HepG2 (cell line): ENCODE measurements around the gene TROAP. TPM values are rescaled to one million over a fixed set of nuclear protein-coding genes. Genes with fewer than 3 reads are reported as not detected.

Experiments
- ATAC-seq: fragments of 200-7000 bp; cut with Tn5 transposase; 3 replicates; pipeline ENCODE4 v1.9.1; 2020; ENCODE audit warnings: mild to moderate bottlenecking, moderate library complexity
- BruUV-seq: library from RNA; stranded (reverse); fragments of 400-500 nt; replicated peaks from 2 replicates; lab custom pipeline; 2021; lab: Mats Ljungman, UMichigan
- CTCF ChIA-PET: fragments of 300-600 bp; formaldehyde crosslinking; extraction: SDS; loops from one replicate; lab custom pipeline; 2021; ENCODE audit warnings: low total read pairs, inconsistent platforms, low intra/inter-chr PET ratio; lab: Yijun Ruan, JAX
- POLR2A ChIA-PET: fragments of 350-600 bp; sonication (Branson Sonifier 250); formaldehyde crosslinking; loops from one replicate; lab custom pipeline; 2020; ENCODE audit warnings: antibody characterized with exemption, inconsistent platforms; lab: Yijun Ruan, JAX
- DNase-seq: peaks from one replicate; pipeline ENCODE4 v3.0.0-alpha.2; 2015; ENCODE audit warnings: low spot score
- FAIRE-seq: peaks from 3 replicates; lab custom pipeline; 2011; peaks lifted over from hg19 to GRCh38; lab: Jason Lieb, UNC
- H2AFZ ChIP-seq: one replicate; pipeline ENCODE4 v1.6.1; 2011; ENCODE audit warnings: low read length, inconsistent platforms
- H3K27ac ChIP-seq: fragments of 300-600 bp; 3 replicates; pipeline ENCODE4 v1.8.0; 2011; ENCODE audit warnings: mixed run types, mild to moderate bottlenecking, mixed read lengths, low read length, inconsistent platforms; ENCODE audit not compliant: insufficient read depth; ENCODE audit errors: extremely low read length
- H3K27me3 ChIP-seq, 2 experiments: fragments of 200-600 bp in 1 of 2; 2 replicates in 1 of 2; 3 replicates in 1 of 2; pipeline versions ENCODE4 v1.6.0 to v1.8.0; 2011; ENCODE audit warnings: low read length in 2 of 2, mild to moderate bottlenecking in 2 of 2, moderate library complexity in 2 of 2, inconsistent platforms in 1 of 2; ENCODE audit not compliant: insufficient read depth in 2 of 2, control insufficient read depth in 1 of 2
- H3K36me3 ChIP-seq, 2 experiments: fragments of 200-600 bp in 1 of 2; replicated peaks in 1 of 2; 2 replicates in 1 of 2; 3 replicates in 1 of 2; pipeline versions ENCODE4 v1.5.1 to v1.8.0; 2011; ENCODE audit warnings: low read length in 2 of 2, inconsistent platforms in 1 of 2; ENCODE audit not compliant: insufficient read depth in 2 of 2, control insufficient read depth in 1 of 2
- H3K4me1 ChIP-seq: 2 replicates; pipeline ENCODE4 v1.5.1; 2012; ENCODE audit warnings: low read length, inconsistent platforms; ENCODE audit not compliant: insufficient read depth
- H3K4me2 ChIP-seq: 2 replicates; pipeline ENCODE4 v1.6.0; 2011; ENCODE audit warnings: low read depth, low read length, inconsistent platforms
- H3K4me3 ChIP-seq, 3 experiments: fragments of 200-600 bp in 1 of 3; sonication (generic), shearing (Covaris generic) in 1 of 3; replicated peaks in 1 of 3; 2 replicates each; pipeline ENCODE4 v1.5.1; 2011 to 2016; ENCODE audit warnings: low read length in 3 of 3, inconsistent platforms in 2 of 3, low read depth in 2 of 3, mild to moderate bottlenecking in 2 of 3, control low read depth in 1 of 3, mixed read lengths in 1 of 3; ENCODE audit not compliant: insufficient read depth in 1 of 3
- H3K79me2 ChIP-seq: one replicate; pipeline ENCODE4 v1.6.1; 2011; ENCODE audit warnings: low read length, inconsistent platforms; ENCODE audit not compliant: insufficient read depth
- H3K9ac ChIP-seq: 2 replicates; pipeline ENCODE4 v1.6.0; 2011; ENCODE audit warnings: mild to moderate bottlenecking, low read depth, low read length, inconsistent platforms; ENCODE audit not compliant: insufficient read depth
- H3K9me3 ChIP-seq: 2 replicates; pipeline ENCODE4 v1.5.1; 2012; ENCODE audit warnings: mild to moderate bottlenecking, low read length
- H4K20me1 ChIP-seq: 2 replicates; pipeline ENCODE4 v1.6.0; 2011; ENCODE audit warnings: inconsistent platforms, mild to moderate bottlenecking, low read length, moderate library complexity; ENCODE audit not compliant: insufficient read depth
- AKAP8 ChIP-seq: sonication (generic); formaldehyde crosslinking; IDR thresholded peaks from 2 replicates; pipeline ENCODE4 v1.5.1; 2020; ENCODE audit warnings: mild to moderate bottlenecking, missing genetic modification reagents
- GLI4 ChIP-seq: sonication (generic); formaldehyde crosslinking; IDR thresholded peaks from 2 replicates; pipeline ENCODE4 v1.5.1; 2020; ENCODE audit warnings: missing genetic modification reagents, mild to moderate bottlenecking, moderate library complexity, borderline replicate concordance
- HNF4A ChIP-seq: sonication (generic); formaldehyde crosslinking; IDR thresholded peaks from 2 replicates; pipeline ENCODE4 v1.4.0; 2020; ENCODE audit warnings: missing genetic modification reagents
- NFE2L2 ChIP-seq: fragments of 150-350 bp; IDR thresholded peaks from 2 replicates; pipeline ENCODE4 v1.6.1; 2014; ENCODE audit warnings: low read length
- NFKBIZ ChIP-seq: IDR thresholded peaks from 2 replicates; pipeline ENCODE4 v1.6.1; 2018; ENCODE audit warnings: missing genetic modification reagents, missing compliant biosample characterization
- STAT5B ChIP-seq: sonication (generic); formaldehyde crosslinking; IDR thresholded peaks from 2 replicates; pipeline ENCODE4 v1.4.0; 2020; ENCODE audit warnings: missing genetic modification reagents
- THYN1 ChIP-seq: sonication (generic); formaldehyde crosslinking; IDR thresholded peaks from 2 replicates; pipeline ENCODE4 v1.8.1; 2023; ENCODE audit warnings: low read depth, mild to moderate bottlenecking, moderate library complexity, missing genetic modification reagents, borderline replicate concordance
- ZFP41 ChIP-seq: sonication (generic); formaldehyde crosslinking; IDR thresholded peaks from 2 replicates; pipeline ENCODE4 v1.4.0; 2020; ENCODE audit warnings: mild to moderate bottlenecking, missing genetic modification reagents, borderline replicate concordance
- ZMYM4 ChIP-seq: sonication (generic); formaldehyde crosslinking; IDR thresholded peaks from 2 replicates; pipeline ENCODE4 v1.8.1; 2023; ENCODE audit warnings: mild to moderate bottlenecking, missing genetic modification reagents
- ZNF205 ChIP-seq: IDR thresholded peaks from 2 replicates; pipeline ENCODE4 v1.6.1; 2018; ENCODE audit warnings: missing biosample characterization, missing genetic modification reagents
- ZNF563 ChIP-seq: sonication (generic); formaldehyde crosslinking; IDR thresholded peaks from 2 replicates; pipeline ENCODE4 v1.8.0; 2022; ENCODE audit warnings: mild to moderate bottlenecking, moderate library complexity, missing genetic modification reagents
- WGBS: methylation state at CpG from one replicate; pipeline ENCODE4 v1.1.6; 2017; ENCODE audit warnings: low lambda C conversion rate; 5-methylcytosine and 5-hydroxymethylcytosine counted together
- in situ Hi-C: cut with HindIII; loops from 2 replicates; pipeline ENCODE4 v1.10.0; 2017; ENCODE audit warnings: low pct_unique_long_range_greater_than_20kb; ENCODE audit not compliant: extremely low pct_ligation_motif_present
- intact Hi-C: fragments of 100-400 bp; cut with micrococcal nuclease; formaldehyde crosslinking; loops from one replicate; pipeline ENCODE4 v1.10.0; 2022; ENCODE audit not compliant: unreplicated experiment
- polyA plus RNA-seq, 8 experiments: library from polyadenylated mRNA; depleted of rRNA in 3 of 8; stranded (reverse) in 7 of 8; unstranded in 1 of 8; fragments of >200 nt; fragmentation: Illumina TruSeq in 4 of 8; extraction: Trizol in 4 of 8; gene quantifications; 2 replicates each; pipeline versions ENCODE4 v1.2.1 to v1.2.3, GENCODE V29; 2011 to 2016; ENCODE audit warnings: low read depth in 4 of 8, missing spikeins in 1 of 8, mixed read lengths in 1 of 8; ENCODE audit not compliant: insufficient read depth in 1 of 8
- total RNA-seq, 5 experiments: library from RNA; depleted of rRNA; stranded (reverse); fragments of >200 nt; fragmentation: Illumina TruSeq; extraction: Trizol; gene quantifications; 2 replicates each; pipeline ENCODE4 v1.2.3, GENCODE V29; 2016; ENCODE audit warnings: low read depth in 1 of 5
- TF ChIP-seq, protein P1 (sequence below): sonication (generic); formaldehyde crosslinking; IDR thresholded peaks from 2 replicates; pipeline ENCODE4 v1.5.0; 2020; ENCODE audit warnings: mild to moderate bottlenecking, missing genetic modification reagents
- TF ChIP-seq, protein P2 (sequence below): sonication (generic); formaldehyde crosslinking; IDR thresholded peaks from 2 replicates; pipeline ENCODE4 v1.4.0; 2020; ENCODE audit warnings: missing genetic modification reagents, borderline replicate concordance

TROAP gene
- total and polyA plus RNA-seq, 2 of the 13 experiments (the other 11 are each of a cell fraction or from before 2014, with no cell fraction given) = 22.5 to 30.9 TPM

DNA sequence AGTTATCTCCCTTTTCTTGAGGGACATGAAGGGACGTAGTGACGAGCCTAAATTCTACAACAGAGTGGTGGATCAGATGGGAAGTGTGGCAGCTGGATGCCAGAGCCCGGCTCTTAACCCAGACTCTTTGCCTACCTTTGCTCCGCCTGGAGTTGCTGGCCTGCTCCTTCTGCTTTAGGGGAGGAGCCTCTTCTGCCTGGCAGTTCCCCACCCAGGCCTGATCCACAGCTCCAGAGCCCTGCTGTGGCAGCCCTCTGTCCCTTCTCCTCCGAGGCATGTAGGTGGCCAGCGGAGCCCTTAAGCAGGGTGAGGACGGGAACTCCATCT is 30.4 kb upstream of the TROAP start:
- Histone ChIP-seq H3K9ac (no peak overlapping the region), H4K20me1 (no peaks in the 10 kb centered on the region), H2AFZ (no peak overlapping the region), H3K79me2 (no peaks in the 10 kb centered on the region), H3K27me3 (peaks cover 13 to 63% of the 10 kb centered on the region in 2 experiments), H3K9me3 (no peaks in the 10 kb centered on the region), H3K36me3 (no peaks in the 10 kb centered on the region), H3K4me2 (no peak overlapping the region), H3K4me1 (peaks cover 24% of the 10 kb centered on the region), H3K27ac (no peak overlapping the region), H3K4me3 (no peak overlapping the region)
- in situ Hi-C loops = no loop called here
- BruUV-seq = no TSS peak
- ChIA-PET CTCF (no interaction called here), POLR2A (no interaction called here)
- intact Hi-C loops = no loop called here
- TF ChIP-seq, protein P1, sequence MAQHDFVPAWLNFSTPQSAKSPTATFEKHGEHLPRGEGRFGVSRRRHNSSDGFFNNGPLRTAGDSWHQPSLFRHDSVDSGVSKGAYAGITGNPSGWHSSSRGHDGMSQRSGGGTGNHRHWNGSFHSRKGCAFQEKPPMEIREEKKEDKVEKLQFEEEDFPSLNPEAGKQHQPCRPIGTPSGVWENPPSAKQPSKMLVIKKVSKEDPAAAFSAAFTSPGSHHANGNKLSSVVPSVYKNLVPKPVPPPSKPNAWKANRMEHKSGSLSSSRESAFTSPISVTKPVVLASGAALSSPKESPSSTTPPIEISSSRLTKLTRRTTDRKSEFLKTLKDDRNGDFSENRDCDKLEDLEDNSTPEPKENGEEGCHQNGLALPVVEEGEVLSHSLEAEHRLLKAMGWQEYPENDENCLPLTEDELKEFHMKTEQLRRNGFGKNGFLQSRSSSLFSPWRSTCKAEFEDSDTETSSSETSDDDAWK = no peak
- TF ChIP-seq NFE2L2 (no peak), NFKBIZ (no peak), GLI4 (no peak), ZNF205 (CRISPR knock-in tag) (no peak), THYN1 (CRISPR knock-in tag) (no peak), HNF4A (CRISPR knock-in tag) (no peak), AKAP8 (no peak), STAT5B (CRISPR knock-in tag) (no peak), ZNF563 (CRISPR knock-in tag) (no peak), ZFP41 (CRISPR knock-in tag) (no peak), ZMYM4 (CRISPR knock-in tag) (no peak)
- TF ChIP-seq, protein P2, sequence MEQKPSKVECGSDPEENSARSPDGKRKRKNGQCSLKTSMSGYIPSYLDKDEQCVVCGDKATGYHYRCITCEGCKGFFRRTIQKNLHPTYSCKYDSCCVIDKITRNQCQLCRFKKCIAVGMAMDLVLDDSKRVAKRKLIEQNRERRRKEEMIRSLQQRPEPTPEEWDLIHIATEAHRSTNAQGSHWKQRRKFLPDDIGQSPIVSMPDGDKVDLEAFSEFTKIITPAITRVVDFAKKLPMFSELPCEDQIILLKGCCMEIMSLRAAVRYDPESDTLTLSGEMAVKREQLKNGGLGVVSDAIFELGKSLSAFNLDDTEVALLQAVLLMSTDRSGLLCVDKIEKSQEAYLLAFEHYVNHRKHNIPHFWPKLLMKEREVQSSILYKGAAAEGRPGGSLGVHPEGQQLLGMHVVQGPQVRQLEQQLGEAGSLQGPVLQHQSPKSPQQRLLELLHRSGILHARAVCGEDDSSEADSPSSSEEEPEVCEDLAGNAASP = no peak
- ATAC-seq = no peak
- WGBS = 8% methylated on average over 6 of the region's 7 CpGs
- no peak for FAIRE-seq
- no peak for DNase-seq
